NCI-H2227 (cell line): Measurements from ENCODE around the gene PSMB3.

Experiments used
- DNase-seq: peaks from one replicate; lab custom pipeline; 2025; ENCODE audit not compliant: unreplicated experiment; lab: John Stamatoyannopoulos, UW

Gene PSMB3

DNA sequence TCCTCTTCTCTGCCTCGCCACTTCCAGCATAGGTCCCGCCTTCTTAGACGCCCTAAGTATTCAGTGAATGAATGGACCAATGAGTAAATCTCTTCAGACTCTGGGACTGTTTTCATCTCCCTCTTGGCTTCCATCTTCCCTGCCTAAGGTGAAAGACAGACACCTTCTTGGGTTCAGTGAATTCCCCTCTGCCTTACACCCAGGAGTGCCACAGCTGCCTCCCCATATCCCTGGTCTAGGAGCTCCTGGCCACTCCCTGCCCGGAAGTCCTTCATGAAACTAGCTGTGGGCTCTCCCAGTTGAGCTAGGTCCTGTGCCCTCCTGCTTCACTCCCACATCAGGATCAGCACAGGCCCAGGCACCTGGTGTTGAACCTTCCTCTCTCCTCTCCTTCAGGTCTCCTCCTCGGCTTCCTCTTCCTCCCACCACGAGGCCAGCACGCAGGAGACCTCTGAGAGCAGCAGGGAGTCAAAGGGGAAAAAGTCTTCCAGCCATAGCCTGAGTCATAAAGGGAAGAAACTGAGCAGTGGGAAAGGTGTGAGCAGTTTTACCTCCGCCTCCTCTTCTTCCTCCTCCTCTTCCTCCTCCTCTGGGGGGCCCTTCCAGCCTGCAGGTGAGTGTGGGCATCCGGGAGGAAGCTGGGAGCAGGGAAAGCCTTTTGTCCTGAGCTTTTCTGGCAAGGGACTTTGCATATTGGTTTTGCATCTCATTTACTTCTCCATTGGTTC is 37.2 kb upstream of the PSMB3 start:
- no peak for DNase-seq

GRCh38 chr17:38716368-38717005 is 36.1 kb upstream of the PSMB3 start:
- DNase-seq, result no peak

DNA sequence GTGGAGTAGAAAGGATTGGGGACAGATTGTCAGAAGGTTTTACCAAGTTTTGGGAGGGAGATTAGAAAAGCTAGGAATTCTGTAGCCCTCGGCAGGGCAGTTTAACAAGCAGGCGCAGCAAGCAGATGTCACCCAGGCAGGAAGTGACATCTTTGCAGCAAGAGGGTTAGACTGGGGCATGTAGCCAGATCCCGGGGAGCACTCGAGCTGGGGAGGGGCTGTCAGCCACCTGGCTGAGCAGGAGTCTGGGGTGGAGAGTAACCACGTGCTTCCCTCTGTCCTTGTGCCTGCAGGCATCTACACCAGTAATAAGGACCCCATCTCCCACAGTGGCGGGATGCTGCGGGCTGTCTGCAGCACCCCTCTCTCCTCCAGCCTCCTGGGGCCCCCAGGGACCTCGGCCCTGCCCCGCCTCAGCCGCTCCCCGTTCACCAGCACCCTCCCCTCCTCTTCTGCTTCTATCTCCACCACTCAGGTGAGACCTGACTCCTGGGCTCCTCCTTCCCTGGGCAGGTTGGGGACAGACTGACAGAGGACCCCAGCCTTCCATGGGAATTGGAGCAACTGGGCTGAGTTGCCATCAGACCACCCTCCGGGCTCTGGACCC is 35.3 kb upstream of the PSMB3 start:
- DNase-seq, result no peak

- DNase-seq, result no peak
Observed at GRCh38 chr17:38719289-38719942, 33.1 kb upstream of the PSMB3 start.

- no peak for DNase-seq
Observed at GRCh38 chr17:38719943-38720641, 32.4 kb upstream of the PSMB3 start.

- no peak for DNase-seq
Observed at GRCh38 chr17:38720941-38721340, 31.6 kb upstream of the PSMB3 start.

- no peak for DNase-seq
Observed at GRCh38 chr17:38721802-38722201, 30.7 kb upstream of the PSMB3 start.

GRCh38 chr17:38724337-38724988 is 28.1 kb upstream of the PSMB3 start:
- DNase-seq, result peak; percentile 48

GRCh38 chr17:38725066-38725465 is 27.5 kb upstream of the PSMB3 start:
- no peak for DNase-seq

- DNase-seq, result peak; percentile 28
Observed at GRCh38 chr17:38726145-38726544, 26.4 kb upstream of the PSMB3 start.

- no peak for DNase-seq
Observed at GRCh38 chr17:38727736-38728135, 24.8 kb upstream of the PSMB3 start.

- DNase-seq, result no peak
Observed at GRCh38 chr17:38728290-38728831, 24.2 kb upstream of the PSMB3 start.

GRCh38 chr17:38729368-38729885 is 23.1 kb upstream of the PSMB3 start:
- DNase-seq, result no peak

DNA sequence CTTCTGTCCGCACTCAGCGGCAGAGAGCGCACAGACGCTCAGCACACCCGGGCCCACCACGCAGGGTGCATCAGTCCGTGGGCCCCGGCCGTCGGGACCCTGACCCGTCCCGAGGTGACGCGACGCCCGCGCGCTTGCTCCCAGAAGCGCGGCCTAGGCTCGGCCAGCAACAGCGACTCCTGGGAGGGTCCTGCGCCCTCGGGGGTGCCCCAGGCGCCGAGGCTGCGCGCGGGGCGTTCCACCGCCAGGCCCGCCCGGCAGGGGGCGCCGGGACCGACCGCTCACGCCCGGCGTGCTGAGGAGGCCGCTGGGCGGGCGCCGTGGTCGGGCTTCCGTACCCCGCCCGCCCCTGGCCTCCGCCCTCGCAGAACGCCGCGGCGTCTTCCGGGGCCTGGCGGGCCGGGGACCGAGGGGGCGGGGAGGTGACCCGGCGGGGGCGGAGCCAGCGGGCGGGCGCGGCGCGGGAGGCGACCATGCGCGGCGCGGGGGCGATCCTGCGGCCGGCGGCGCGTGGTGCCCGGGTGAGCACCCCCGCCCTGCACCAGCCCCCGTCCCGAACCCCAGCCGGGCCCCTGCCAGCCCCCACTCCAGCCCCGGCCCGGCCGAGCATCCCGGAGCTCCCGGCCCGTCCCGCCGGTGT is 22.5 kb upstream of the PSMB3 start, which contains the start of gene CISD3:
Gene CISD3 (plus strand): TSS at position 456 of the 640 bp plus-strand sequence. CDS start 18 bp downstream, at position 474.
- peak; percentile 90 for DNase-seq

GRCh38 chr17:38730526-38731379 is 21.8 kb upstream of the PSMB3 start:
- peak; percentile 61 for DNase-seq

DNA sequence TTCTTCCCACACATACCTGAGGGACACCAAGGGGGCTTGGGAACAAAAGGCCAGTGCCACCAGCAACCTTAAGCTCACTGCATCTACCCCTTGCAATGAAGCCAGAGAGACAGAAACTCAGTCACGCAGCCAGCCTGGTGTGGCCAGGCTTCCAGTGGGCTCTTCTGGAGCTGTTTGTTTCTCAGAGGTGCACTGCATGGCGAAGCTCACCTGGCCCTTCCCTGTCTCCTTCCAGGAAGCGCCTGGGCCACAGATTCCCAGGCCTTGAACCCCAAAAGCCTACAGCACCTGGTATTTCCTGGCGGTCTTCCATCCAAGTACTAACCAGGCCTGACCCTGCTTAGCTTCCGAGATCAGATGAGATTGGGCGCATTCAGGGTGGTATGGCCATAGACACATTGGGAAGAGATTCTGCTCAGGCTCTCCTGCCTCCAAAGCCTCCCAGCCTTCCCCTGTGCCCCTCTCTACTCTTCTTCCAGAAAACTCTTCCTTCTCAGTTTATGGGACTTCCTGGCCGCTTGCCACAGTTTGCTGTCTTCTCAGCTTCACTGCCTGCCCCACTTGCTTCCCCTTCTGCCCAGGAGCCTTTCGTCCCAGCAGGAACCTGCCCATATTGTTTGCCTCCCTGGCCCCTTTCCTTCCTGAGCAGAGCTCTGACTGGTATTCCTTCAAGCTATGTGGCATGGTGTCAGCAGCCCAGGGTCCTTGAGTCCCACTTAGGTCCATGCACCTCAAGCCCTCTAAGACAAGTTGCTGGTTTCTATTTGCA is 20.8 kb upstream of the PSMB3 start:
- DNase-seq, result no peak

GRCh38 chr17:38732376-38733281 is 19.9 kb upstream of the PSMB3 start:
- no peak for DNase-seq
